AG09309 (cell line): ENCODE measurements around the gene NLRP8.
"Not testable (repeated sequence)": the region's sequence is repeated elsewhere in the genome, so short reads cannot be mapped to it uniquely, and the experiment has no call there.

Experiments used
- DNase-seq: peaks from one replicate; pipeline ENCODE4 v3.0.0-alpha.2; 2010; ENCODE audit warnings: low read depth
- H3K4me3 ChIP-seq: 2 replicates; pipeline ENCODE4 v1.5.1; 2011; ENCODE audit warnings: mild to moderate bottlenecking, low read depth, low read length, moderate library complexity; ENCODE audit not compliant: control insufficient read depth
- CTCF ChIP-seq: IDR thresholded peaks from 2 replicates; pipeline ENCODE4 v1.5.1; 2011; ENCODE audit warnings: mild to moderate bottlenecking, low read depth, low read length, inconsistent platforms; ENCODE audit not compliant: insufficient read depth, control insufficient read depth; ENCODE audit errors: missing control alignments

Gene NLRP8

GRCh38 chr19:55990831-55991230 is 43.2 kb downstream of the NLRP8 start:
- DNase-seq: no peak
- no peak overlapping the region for H3K4me3 ChIP-seq
- no peak for TF ChIP-seq CTCF

DNA sequence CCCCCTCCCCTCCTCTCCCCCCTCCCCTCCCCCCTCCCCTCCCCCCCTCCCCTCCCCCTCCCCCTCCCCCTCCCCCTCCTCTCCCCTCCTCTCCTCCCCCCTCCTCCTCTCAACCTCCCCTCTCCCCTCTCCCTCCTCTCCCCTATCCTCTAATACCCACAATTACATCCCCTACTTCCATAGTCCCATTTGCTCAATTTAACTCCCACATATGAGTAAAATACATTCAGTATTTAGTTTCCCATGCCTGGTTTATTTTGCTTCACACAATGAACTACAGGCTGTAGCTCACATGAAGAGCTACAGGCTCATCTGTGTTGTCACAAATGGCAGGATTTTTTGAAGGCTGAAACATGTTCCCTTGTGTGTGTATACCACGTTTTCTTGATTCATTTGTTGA is 45.9 kb downstream of the NLRP8 start:
- no peak overlapping the region for H3K4me3 ChIP-seq
- DNase-seq: no peak
- TF ChIP-seq CTCF: no peak

DNA sequence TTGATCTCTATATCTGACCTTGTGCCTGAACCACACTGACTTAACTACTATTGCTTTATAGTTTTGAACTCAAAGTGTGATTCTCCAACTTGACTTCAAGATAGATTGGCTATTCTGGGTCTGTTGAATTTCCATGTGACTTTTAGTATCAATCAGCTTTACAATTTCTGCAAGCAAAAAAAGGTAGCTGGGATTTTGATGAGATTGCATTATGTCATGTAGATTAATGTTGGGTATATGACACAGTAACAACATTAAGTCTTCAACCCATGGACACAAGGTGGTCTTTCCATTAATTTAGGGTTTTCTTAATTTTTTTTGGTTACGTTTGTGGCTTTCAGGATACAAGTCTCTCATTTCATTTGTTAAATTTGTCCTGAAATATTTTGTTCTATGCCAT is 67.1 kb downstream of the NLRP8 start:
- no peak for DNase-seq
- no peak for TF ChIP-seq CTCF
- no peak overlapping the region for H3K4me3 ChIP-seq

DNA sequence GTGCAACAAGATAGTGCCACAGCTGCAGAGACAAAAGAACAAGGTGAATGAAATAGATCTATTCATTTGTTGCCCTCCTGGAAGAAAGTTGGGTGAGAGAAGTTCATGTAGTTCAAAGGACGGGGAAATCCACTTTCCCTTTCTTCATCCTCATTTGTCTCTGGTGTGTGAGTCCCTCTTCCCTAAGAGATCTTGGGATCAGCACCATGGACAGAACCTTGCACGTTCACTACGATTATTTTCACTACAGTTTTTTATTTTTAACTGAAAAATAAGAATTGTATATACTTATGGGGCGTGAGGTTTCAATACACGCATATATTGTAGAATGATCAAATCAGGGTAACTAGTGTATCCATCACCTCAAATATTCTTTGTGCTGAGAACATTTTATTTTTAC is 68.1 kb downstream of the NLRP8 start:
- DNase-seq: no peak
- TF ChIP-seq CTCF: no peak
- H3K4me3 ChIP-seq: no peak overlapping the region

GRCh38 chr19:56019325-56019724 is 71.7 kb downstream of the NLRP8 start:
- DNase-seq: not testable (repeated sequence)

DNA sequence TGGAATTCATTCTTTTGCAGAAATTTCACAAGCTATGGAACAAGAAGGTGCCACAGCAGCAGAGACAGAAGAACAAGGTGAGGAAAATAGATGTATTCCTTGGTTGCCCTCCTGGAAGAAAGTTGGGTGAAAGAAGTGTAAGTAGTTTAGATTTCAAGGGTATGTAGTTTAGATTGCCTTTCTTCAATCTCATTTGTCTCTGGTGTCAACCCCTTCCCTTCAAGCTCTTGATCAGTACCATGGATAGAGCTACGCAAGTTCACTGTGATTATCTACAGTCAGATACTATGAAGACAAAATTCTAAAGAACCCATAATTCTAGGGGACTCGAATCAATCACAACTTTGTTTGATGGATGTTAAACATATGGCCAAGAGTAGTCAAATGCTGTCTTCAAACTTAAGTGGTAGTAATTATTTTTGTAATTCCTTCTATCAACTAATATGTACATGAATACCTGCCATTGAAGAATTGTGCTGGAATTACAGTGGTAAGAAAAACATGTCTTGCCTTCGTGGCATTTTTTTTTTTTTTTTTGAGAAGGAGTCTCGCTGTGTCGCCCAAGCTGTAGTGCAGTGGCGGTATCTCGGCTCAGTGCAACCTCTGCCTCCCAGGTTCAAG is 72.8 kb downstream of the NLRP8 start:
- not testable (repeated sequence) for H3K4me3 ChIP-seq, DNase-seq

More at GRCh38 chr19:56019325-56019724, 71.7 kb downstream of the NLRP8 start:
- not testable (repeated sequence) for H3K4me3 ChIP-seq

DNA sequence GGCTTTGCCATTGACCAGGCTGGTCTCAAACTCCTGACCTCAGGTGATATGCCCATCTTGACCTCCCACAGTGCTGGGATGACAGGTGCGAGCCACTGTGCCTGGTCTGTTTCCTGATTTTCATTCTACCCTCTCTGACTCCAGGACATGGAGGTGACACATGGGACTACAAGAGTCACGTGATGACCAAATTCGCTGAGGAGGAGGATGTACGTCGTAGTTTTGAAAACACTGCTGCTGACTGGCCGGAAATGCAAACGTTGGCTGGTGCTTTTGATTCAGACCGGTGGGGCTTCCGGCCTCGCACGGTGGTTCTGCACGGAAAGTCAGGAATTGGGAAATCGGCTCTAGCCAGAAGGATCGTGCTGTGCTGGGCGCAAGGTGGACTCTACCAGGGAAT is 79.1 kb downstream of the NLRP8 start:
- no peak for TF ChIP-seq CTCF
- H3K4me3 ChIP-seq: no peak overlapping the region
- DNase-seq: no peak
